ENCODE results near the gene SPPL2C. TPM values are rescaled to one million over a fixed set of nuclear protein-coding genes. Genes with fewer than 3 reads are reported as not detected.

SPPL2C gene
- not detected for total RNA-seq
- not detected for polyA plus RNA-seq

- Histone ChIP-seq H3K36me3 (ENCODE audit: insufficient read depth) (no peaks in the 10 kb centered on the region), H3K4me3 (ENCODE audit: low read depth, low read length) (no peak within 1 kb of the TSS), H3K4me1 (ENCODE audit: insufficient read depth) (no peaks in the 10 kb centered on the region), H3K27ac (ENCODE audit: low read depth) (no peak within 1 kb of the TSS)
- no peak for DNase-seq (ENCODE audit: extremely low spot score)
- 84% methylated on average over 25 of the region's 25 CpGs for WGBS
Measured at GRCh38 chr17:45844695-45845375, at the start of gene SPPL2C. SPPL2C (plus strand) TSS chr17:45844881; CDS start chr17:45844907, 26 bp downstream.

- H3K4me1 ChIP-seq (ENCODE audit: insufficient read depth), result no peaks in the 10 kb centered on the region
- H3K27ac ChIP-seq (ENCODE audit: low read depth), result no peak overlapping the region
- DNase-seq (ENCODE audit: extremely low spot score), result no peak
- no peaks in the 10 kb centered on the region for H3K36me3 ChIP-seq (ENCODE audit: insufficient read depth)
- 9% methylated on average over 2 of the region's 2 CpGs for WGBS
- H3K4me3 ChIP-seq (ENCODE audit: low read depth, low read length), result no peak overlapping the region
Measured at GRCh38 chr17:45800816-45801215, 43.9 kb upstream of the SPPL2C start.

GRCh38 chr17:45801421-45801820, 43.3 kb upstream of the SPPL2C start:
- Histone ChIP-seq H3K4me3 (ENCODE audit: low read depth, low read length) (no peak overlapping the region), H3K27ac (ENCODE audit: low read depth) (no peak overlapping the region), H3K4me1 (ENCODE audit: insufficient read depth) (no peaks in the 10 kb centered on the region), H3K36me3 (ENCODE audit: insufficient read depth) (no peaks in the 10 kb centered on the region)
- WGBS, result 52% methylated on average over 8 of the region's 8 CpGs
- no peak for DNase-seq (ENCODE audit: extremely low spot score)

- Histone ChIP-seq H3K4me1 (ENCODE audit: insufficient read depth) (no peaks in the 10 kb centered on the region), H3K4me3 (ENCODE audit: low read depth, low read length) (no peak overlapping the region), H3K36me3 (ENCODE audit: insufficient read depth) (no peaks in the 10 kb centered on the region), H3K27ac (ENCODE audit: low read depth) (no peak overlapping the region)
- no peak for DNase-seq (ENCODE audit: extremely low spot score)
- 81% methylated on average over 1 of the region's 1 CpG for WGBS
Measured at GRCh38 chr17:45808845-45809244, 35.8 kb upstream of the SPPL2C start.

- H3K4me1 ChIP-seq (ENCODE audit: insufficient read depth), result no peaks in the 10 kb centered on the region
- no peaks in the 10 kb centered on the region for H3K36me3 ChIP-seq (ENCODE audit: insufficient read depth)
- no peak overlapping the region for H3K4me3 ChIP-seq (ENCODE audit: low read depth, low read length)
- 72% methylated on average over 15 of the region's 15 CpGs for WGBS
- DNase-seq (ENCODE audit: extremely low spot score), result no peak
- H3K27ac ChIP-seq (ENCODE audit: low read depth), result no peak overlapping the region
Measured at GRCh38 chr17:45809499-45809898, 35.2 kb upstream of the SPPL2C start.

- Histone ChIP-seq H3K4me3 (ENCODE audit: low read depth, low read length) (no peak overlapping the region), H3K36me3 (ENCODE audit: insufficient read depth) (no peaks in the 10 kb centered on the region), H3K4me1 (ENCODE audit: insufficient read depth) (no peaks in the 10 kb centered on the region), H3K27ac (ENCODE audit: low read depth) (no peak overlapping the region)
- WGBS, result 56% methylated on average over 3 of the region's 3 CpGs
- DNase-seq (ENCODE audit: extremely low spot score), result no peak
Measured at GRCh38 chr17:45812102-45812501, 32.6 kb upstream of the SPPL2C start.

GRCh38 chr17:45813048-45813725, 31.5 kb upstream of the SPPL2C start:
- H3K4me3 ChIP-seq (ENCODE audit: low read depth, low read length), result no peak overlapping the region
- H3K36me3 ChIP-seq (ENCODE audit: insufficient read depth), result no peaks in the 10 kb centered on the region
- no peak overlapping the region for H3K27ac ChIP-seq (ENCODE audit: low read depth)
- DNase-seq (ENCODE audit: extremely low spot score), result no peak
- WGBS, result 24% methylated on average over 22 of the region's 22 CpGs
- H3K4me1 ChIP-seq (ENCODE audit: insufficient read depth), result no peaks in the 10 kb centered on the region

- H3K4me3 ChIP-seq (ENCODE audit: low read depth, low read length), result no peak overlapping the region
- H3K27ac ChIP-seq (ENCODE audit: low read depth), result no peak overlapping the region
- H3K36me3 ChIP-seq (ENCODE audit: insufficient read depth), result no peaks in the 10 kb centered on the region
- H3K4me1 ChIP-seq (ENCODE audit: insufficient read depth), result no peaks in the 10 kb centered on the region
- 84% methylated on average over 17 of the region's 17 CpGs for whole genome bisulfite sequencing
- no peak for DNase-seq (ENCODE audit: extremely low spot score)
Measured at GRCh38 chr17:45814622-45815606, 29.8 kb upstream of the SPPL2C start.

- no peak for DNase-seq (ENCODE audit: extremely low spot score)
- 83% methylated on average over 6 of the region's 6 CpGs for WGBS
- H3K27ac ChIP-seq (ENCODE audit: low read depth), result no peak overlapping the region
Measured at GRCh38 chr17:45815752-45816151, 28.9 kb upstream of the SPPL2C start.

GRCh38 chr17:45818041-45818440, 26.6 kb upstream of the SPPL2C start:
- H3K36me3 ChIP-seq (ENCODE audit: insufficient read depth), result no peaks in the 10 kb centered on the region
- WGBS, result 61% methylated on average over 6 of the region's 6 CpGs

More at GRCh38 chr17:45815752-45816151, 28.9 kb upstream of the SPPL2C start:
- H3K4me3 ChIP-seq (ENCODE audit: low read depth, low read length), result no peak overlapping the region
- H3K4me1 ChIP-seq (ENCODE audit: insufficient read depth), result no peaks in the 10 kb centered on the region
- no peaks in the 10 kb centered on the region for H3K36me3 ChIP-seq (ENCODE audit: insufficient read depth)

GRCh38 chr17:45818699-45819098, 26.0 kb upstream of the SPPL2C start:
- WGBS, result 56% methylated on average over 4 of the region's 4 CpGs
- Histone ChIP-seq H3K4me1 (ENCODE audit: insufficient read depth) (no peaks in the 10 kb centered on the region), H3K36me3 (ENCODE audit: insufficient read depth) (no peaks in the 10 kb centered on the region), H3K4me3 (ENCODE audit: low read depth, low read length) (no peak overlapping the region), H3K27ac (ENCODE audit: low read depth) (no peak overlapping the region)
- no peak for DNase-seq (ENCODE audit: extremely low spot score)

More at GRCh38 chr17:45818041-45818440, 26.6 kb upstream of the SPPL2C start:
- no peak overlapping the region for H3K27ac ChIP-seq (ENCODE audit: low read depth)
- H3K4me3 ChIP-seq (ENCODE audit: low read depth, low read length), result no peak overlapping the region
- no peaks in the 10 kb centered on the region for H3K4me1 ChIP-seq (ENCODE audit: insufficient read depth)
- no peak for DNase-seq (ENCODE audit: extremely low spot score)

GRCh38 chr17:45819632-45820031, 25.0 kb upstream of the SPPL2C start:
- Histone ChIP-seq H3K36me3 (ENCODE audit: insufficient read depth) (no peaks in the 10 kb centered on the region), H3K4me3 (ENCODE audit: low read depth, low read length) (no peak overlapping the region), H3K27ac (ENCODE audit: low read depth) (no peak overlapping the region), H3K4me1 (ENCODE audit: insufficient read depth) (no peaks in the 10 kb centered on the region)
- DNase-seq (ENCODE audit: extremely low spot score), result no peak
- WGBS, result 68% methylated on average over 6 of the region's 6 CpGs

GRCh38 chr17:45820052-45820780, 24.5 kb upstream of the SPPL2C start:
- WGBS, result 61% methylated on average over 6 of the region's 6 CpGs
- Histone ChIP-seq H3K27ac (ENCODE audit: low read depth) (no peak overlapping the region), H3K4me1 (ENCODE audit: insufficient read depth) (no peaks in the 10 kb centered on the region), H3K36me3 (ENCODE audit: insufficient read depth) (no peaks in the 10 kb centered on the region), H3K4me3 (ENCODE audit: low read depth, low read length) (no peak overlapping the region)
- DNase-seq (ENCODE audit: extremely low spot score), result no peak
